ENCODE measurements around the gene EFCAB7. TPM values are rescaled to one million over a fixed set of nuclear protein-coding genes. Genes with fewer than 3 reads are reported as not detected.

The EFCAB7 gene
- total and polyA plus RNA-seq, 7 experiments from 2014 or later, result 3.7 to 13.5 (median 7.6) TPM

GRCh38 chr1:63621698-63622097, 98.4 kb downstream of the EFCAB7 start:
- ChIA-PET POLR2A (interaction anchor here (0.6 kb wide), 1 partner anchor 500 kb away, joined by 3 read pairs; no protein-coding TSS in a partner anchor), CTCF (no interaction called here)
- no peaks in the 10 kb centered on the region for H3K9me3 ChIP-seq (ENCODE audit: control insufficient read depth in 2 of 3, low read length in 3 of 3)
- intact Hi-C loops (cut with micrococcal nuclease), result no loop called here
- H3K4me1 ChIP-seq (ENCODE audit: control insufficient read depth in 2 of 2, insufficient read depth in 2 of 2, low read length in 2 of 2), result no peaks in the 10 kb centered on the region
- no peak overlapping the region for H3K4me3 ChIP-seq (ENCODE audit: low read length)
- Mint-ChIP-seq H3K4me1 (peaks cover 5 to 19% (median 14%) of the 10 kb centered on the region in 7 donors), H3K27ac (no peak overlapping the region), H3K36me3 (peaks cover 0 to 13% (median 0%) of the 10 kb centered on the region in 5 donors), H3K27me3 (no peaks in the 10 kb centered on the region), H3K4me3 (no peak overlapping the region), H3K9me3 (peaks cover 0 to 1% (median 0%) of the 10 kb centered on the region in 11 donors)
- ATAC-seq (no peak), DNase-seq (no peak)
- H3K27me3 ChIP-seq (ENCODE audit: control insufficient read depth in 2 of 2, insufficient read depth in 2 of 2, low read length in 2 of 2), result no peaks in the 10 kb centered on the region
- no peaks in the 10 kb centered on the region for H3K36me3 ChIP-seq (ENCODE audit: control insufficient read depth in 2 of 3, insufficient read depth in 3 of 3, low read length in 3 of 3)
- H3K27ac ChIP-seq (ENCODE audit: low read depth, low read length), result no peak overlapping the region

Other genes with a start within 250 kb of the EFCAB7 start
- gene FOXD3, start 201.0 kb upstream of the EFCAB7 start, total RNA-seq, result not detected
- not detected for gene FOXD3, start 201.0 kb upstream of the EFCAB7 start, polyA plus RNA-seq
- gene ALG6, start 155.9 kb upstream of the EFCAB7 start, total RNA-seq, result 10 to 100 TPM; 16.1 to 29.8 (median 27.3) TPM
- gene ALG6, start 155.9 kb upstream of the EFCAB7 start, polyA plus RNA-seq, result 10 to 100 TPM; 21.0 to 25.1 TPM
- gene ITGB3BP, start 300 bp upstream of the EFCAB7 start, total RNA-seq, result 10 to 100 TPM; 16.5 to 52.6 (median 32.9) TPM
- 10 to 100 TPM; 19.6 to 24.6 TPM for gene ITGB3BP, start 300 bp upstream of the EFCAB7 start, polyA plus RNA-seq
- 10 to 100 TPM; 11.9 to 57.2 (median 16.1) TPM for gene PGM1, start 69.9 kb downstream of the EFCAB7 start, total RNA-seq
- 10 to 100 TPM; 26.9 to 31.9 TPM for gene PGM1, start 69.9 kb downstream of the EFCAB7 start, polyA plus RNA-seq

Data from naive thymus-derived CD4-positive, alpha-beta T cell (primary cell).